ENCODE data around the gene SPON1. TPM values are rescaled to one million over a fixed set of nuclear protein-coding genes. Genes with fewer than 3 reads are reported as not detected.
"Not testable (repeated sequence)": the region's sequence is repeated elsewhere in the genome, so short reads cannot be mapped to it uniquely, and the experiment has no call there.

Gene SPON1
- total RNA-seq, 2 donors from 2014 or later: 4.8 to 7.3 TPM

DNA sequence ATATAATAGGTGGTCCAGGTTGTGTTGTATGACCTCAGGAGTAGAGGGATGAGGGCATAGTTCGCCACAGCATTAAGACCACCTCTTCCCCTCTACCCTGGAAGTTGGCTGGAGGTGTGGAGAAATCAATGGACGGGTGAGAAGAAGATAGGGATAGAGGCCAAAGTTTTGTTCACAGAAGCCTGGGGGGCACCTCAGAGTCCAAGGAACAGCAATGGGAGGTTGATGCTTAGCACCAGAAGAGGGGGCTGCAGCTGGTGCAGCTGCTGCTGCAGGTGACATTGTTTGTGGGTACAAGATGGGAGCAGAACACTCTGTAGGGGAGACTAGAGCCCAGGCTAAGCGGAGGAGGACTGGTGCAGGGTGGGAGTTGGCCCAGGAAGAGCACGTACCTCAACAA, 31.2 kb upstream of the SPON1 start:
- H3K36me3 Mint-ChIP-seq (ENCODE audit: low read depth): peaks cover 2% of the 10 kb centered on the region
- H3K4me1 Mint-ChIP-seq: peaks cover 13% of the 10 kb centered on the region
- DNase-seq (no peak), ATAC-seq (no peak)
- no peak overlapping the region for H3K27ac Mint-ChIP-seq
- H3K4me3 Mint-ChIP-seq: no peak overlapping the region
- H3K27me3 Mint-ChIP-seq: no peaks in the 10 kb centered on the region
- H3K9me3 ChIP-seq (ENCODE audit: control insufficient read depth, low read length, poor library complexity, severe bottlenecking): peaks cover 5% of the 10 kb centered on the region

DNA sequence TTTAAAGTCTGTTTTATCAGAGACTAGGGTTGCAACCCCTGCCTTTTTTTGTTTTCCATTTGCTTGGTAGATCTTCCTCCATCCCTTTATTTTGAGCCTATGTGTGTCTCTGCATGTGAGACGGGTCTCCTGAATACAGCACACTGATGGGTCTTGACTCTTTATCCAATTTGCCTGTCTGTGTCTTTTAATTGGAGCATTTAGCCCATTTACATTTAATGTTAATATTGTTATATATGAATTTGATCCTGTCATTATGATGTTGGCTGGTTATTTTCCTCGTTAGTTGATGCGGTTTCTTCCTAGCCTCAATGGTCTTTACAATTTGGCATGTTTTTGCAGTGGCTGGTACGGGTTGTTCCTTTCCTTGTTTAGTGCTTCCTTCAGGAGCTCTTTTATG, 25.4 kb upstream of the SPON1 start:
- DNase-seq; H3K4me3 Mint-ChIP-seq; H3K27me3 Mint-ChIP-seq; H3K27ac Mint-ChIP-seq; ATAC-seq; H3K9me3 ChIP-seq (ENCODE audit: control insufficient read depth, low read length, poor library complexity, severe bottlenecking); H3K36me3 Mint-ChIP-seq (ENCODE audit: low read depth): not testable (repeated sequence)
- peaks cover 28% of the 10 kb centered on the region for H3K4me1 Mint-ChIP-seq

DNA sequence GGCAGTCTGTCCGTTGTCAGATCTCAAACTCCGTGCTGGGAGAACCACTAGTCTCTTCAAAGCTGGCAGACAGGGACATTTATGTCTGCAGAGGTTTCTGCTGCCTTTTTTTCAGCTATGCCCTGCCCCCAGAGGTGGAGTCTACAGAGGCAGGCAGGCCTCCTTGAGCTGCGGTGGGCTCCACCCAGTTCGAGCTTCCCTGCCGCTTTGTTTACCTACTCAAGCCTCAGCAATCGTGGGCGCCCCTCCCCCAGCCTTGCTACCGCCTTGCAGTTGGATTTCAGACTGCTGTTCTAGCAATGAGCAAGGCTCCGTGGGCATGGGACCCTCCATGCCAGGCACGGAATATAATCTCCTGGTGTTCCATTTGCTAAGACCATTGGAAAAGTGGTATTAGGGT, 23.7 kb upstream of the SPON1 start:
- H3K9me3 ChIP-seq (ENCODE audit: control insufficient read depth, low read length, poor library complexity, severe bottlenecking); H3K36me3 Mint-ChIP-seq (ENCODE audit: low read depth); DNase-seq; H3K27me3 Mint-ChIP-seq; ATAC-seq: not testable (repeated sequence)
- H3K4me1 Mint-ChIP-seq: peaks cover 33% of the 10 kb centered on the region
- H3K4me3 Mint-ChIP-seq: peak overlapping the region; percentile 10
- H3K27ac Mint-ChIP-seq: peak overlapping the region; percentile 93

DNA sequence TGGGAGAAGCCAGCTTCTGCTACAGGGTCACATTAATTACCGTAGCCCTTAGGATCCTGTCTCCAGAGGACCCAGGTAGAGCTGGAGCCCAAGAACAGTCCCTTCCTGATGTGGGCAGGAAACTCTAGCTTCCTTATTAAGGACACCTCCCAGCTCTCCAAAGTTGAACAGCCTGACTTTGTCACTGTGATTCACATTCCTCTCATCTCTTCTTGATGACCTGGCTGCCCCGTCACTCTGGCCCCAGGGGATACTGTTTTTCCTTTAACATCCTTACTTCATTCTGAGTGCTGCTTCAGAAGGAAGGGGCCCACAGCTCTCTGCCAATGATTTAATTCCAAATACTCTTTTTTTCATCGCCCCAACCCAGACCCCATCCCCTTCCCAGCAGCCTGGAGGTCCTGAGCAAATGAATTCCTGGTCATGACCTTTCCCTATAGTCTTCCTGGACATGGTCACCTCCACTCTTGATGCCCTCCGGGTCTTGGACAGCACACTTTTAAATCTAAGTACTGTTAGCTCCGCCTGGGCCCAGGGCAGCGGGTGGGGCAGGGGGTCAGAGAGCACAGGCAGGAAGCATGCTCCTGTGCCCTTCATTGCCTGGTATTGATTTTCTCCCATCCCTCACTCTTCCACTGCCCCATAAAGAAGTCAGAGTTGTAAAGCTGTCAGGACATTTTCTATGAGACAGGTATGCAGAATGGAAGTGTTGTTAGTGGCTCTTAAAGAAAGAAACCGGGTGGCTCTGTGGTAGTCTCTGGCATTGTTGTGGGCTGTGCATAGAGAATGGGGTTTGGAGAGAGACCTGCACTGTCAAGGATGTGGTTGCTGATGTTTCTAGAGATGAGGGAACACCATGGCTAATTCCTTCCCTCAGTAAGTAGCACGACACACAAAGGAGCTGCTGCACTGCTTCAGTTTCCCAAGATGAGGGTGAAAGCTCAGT, 22.3 kb upstream of the SPON1 start:
- peaks cover 33% of the 10 kb centered on the region for H3K4me1 Mint-ChIP-seq
- H3K4me3 Mint-ChIP-seq: peak overlapping the region; percentile 86

DNA sequence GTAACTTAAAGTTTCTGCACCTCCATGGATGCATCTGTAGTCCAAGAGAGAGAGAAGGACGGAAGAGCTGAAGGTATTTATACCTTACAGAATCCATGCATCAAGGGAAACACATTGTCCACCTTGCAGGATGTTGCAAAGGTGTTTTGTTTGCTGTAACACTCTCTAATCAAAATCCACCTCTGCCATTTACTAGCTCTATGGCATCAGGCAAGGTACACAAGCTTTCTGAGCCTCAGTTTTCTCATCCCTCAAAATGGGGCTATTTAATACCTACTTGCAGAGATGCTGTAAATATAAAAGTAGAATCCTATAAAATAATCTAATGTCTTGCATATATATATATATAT, 21.6 kb upstream of the SPON1 start:
- H3K4me1 Mint-ChIP-seq: peaks cover 33% of the 10 kb centered on the region
- no peak for DNase-seq
- ATAC-seq: peak; percentile 29
- H3K4me3 Mint-ChIP-seq: peak overlapping the region; percentile 86
- H3K27ac Mint-ChIP-seq: peak overlapping the region; percentile 93
- no peaks in the 10 kb centered on the region for H3K9me3 ChIP-seq (ENCODE audit: control insufficient read depth, low read length, poor library complexity, severe bottlenecking)
- peaks cover 3% of the 10 kb centered on the region for H3K36me3 Mint-ChIP-seq (ENCODE audit: low read depth)
- no peaks in the 10 kb centered on the region for H3K27me3 Mint-ChIP-seq

More for the DNA sequence above, 22.3 kb upstream of the SPON1 start:
- Mint-ChIP-seq H3K36me3 (ENCODE audit: low read depth) (peaks cover 3% of the 10 kb centered on the region), H3K27ac (peak overlapping the region; percentile 93), H3K27me3 (no peaks in the 10 kb centered on the region)
- no peaks in the 10 kb centered on the region for H3K9me3 ChIP-seq (ENCODE audit: control insufficient read depth, low read length, poor library complexity, severe bottlenecking)
- ATAC-seq: peak; percentile 99
- DNase-seq: peak in 1 of 3 donors; percentile 12

DNA sequence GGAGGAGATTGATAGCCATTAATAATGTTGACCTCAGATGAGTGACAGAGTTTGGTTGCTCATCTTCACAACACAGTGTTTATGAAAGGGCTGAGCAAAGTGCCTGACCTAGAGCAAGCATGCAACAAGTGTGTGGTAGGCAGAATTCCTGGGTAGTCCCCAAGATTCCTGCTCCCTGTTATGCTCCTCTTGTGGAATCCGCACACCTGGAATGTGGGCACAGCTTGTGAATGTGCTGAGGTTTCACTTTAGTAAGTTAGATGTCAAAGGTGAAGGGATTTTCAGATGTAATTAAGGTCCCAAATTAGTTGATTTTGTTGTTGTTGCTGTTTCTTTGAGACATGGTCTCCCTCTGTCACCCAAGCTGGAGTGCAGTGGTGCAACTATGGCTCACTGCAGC, 20.7 kb upstream of the SPON1 start:
- Mint-ChIP-seq H3K4me3 (no peak overlapping the region), H3K36me3 (ENCODE audit: low read depth) (peaks cover 3% of the 10 kb centered on the region), H3K27me3 (no peaks in the 10 kb centered on the region), H3K4me1 (peaks cover 33% of the 10 kb centered on the region), H3K27ac (no peak overlapping the region)
- no peaks in the 10 kb centered on the region for H3K9me3 ChIP-seq (ENCODE audit: control insufficient read depth, low read length, poor library complexity, severe bottlenecking)
- DNase-seq (no peak), ATAC-seq (no peak)

DNA sequence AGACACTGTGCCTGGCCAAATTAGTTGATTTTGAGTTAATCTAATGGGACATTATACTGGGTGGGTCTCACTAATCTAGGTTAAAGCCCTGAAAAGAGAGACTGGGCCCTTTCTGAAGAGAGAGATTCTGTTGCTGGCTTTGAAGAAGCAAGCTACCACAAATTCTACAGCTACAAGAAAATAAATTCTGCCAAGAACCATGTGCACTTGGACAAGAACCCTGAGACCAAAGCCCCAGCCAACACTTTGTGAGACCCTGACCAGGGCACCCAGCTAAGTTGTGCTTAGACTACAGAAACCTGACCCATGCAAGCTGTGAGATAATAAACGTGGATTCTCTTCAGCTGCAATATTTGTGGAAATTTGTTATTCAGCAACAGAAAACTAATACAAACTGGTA, 20.1 kb upstream of the SPON1 start:
- DNase-seq (no peak), ATAC-seq (no peak)
- H3K9me3 ChIP-seq (ENCODE audit: control insufficient read depth, low read length, poor library complexity, severe bottlenecking): no peaks in the 10 kb centered on the region
- H3K27ac Mint-ChIP-seq: no peak overlapping the region
- H3K4me1 Mint-ChIP-seq: peaks cover 33% of the 10 kb centered on the region
- no peak overlapping the region for H3K4me3 Mint-ChIP-seq
- peaks cover 3% of the 10 kb centered on the region for H3K36me3 Mint-ChIP-seq (ENCODE audit: low read depth)
- no peaks in the 10 kb centered on the region for H3K27me3 Mint-ChIP-seq

DNA sequence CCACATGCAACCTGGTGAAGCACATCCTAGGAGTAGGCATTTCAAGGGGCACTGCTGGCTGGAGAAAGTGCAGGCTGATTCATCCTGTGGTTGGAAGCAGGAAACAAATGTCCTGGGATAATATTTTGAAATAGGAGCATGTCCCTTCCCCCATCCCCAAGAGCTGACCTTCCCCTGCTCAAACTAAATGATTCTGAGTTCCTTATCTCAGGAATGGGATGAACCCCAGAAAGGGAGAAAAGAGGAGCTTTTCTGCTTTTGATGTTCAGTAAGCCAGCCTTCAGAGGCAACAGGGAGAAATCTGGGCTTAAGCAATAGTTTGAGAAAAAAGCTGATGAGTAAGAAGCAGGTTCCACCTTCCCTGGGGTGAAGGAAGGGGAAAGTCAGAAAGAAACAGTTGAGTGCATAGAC, 19.5 kb upstream of the SPON1 start:
- ATAC-seq (no peak), DNase-seq (no peak)
- Mint-ChIP-seq H3K27me3 (no peaks in the 10 kb centered on the region), H3K27ac (no peak overlapping the region), H3K36me3 (ENCODE audit: low read depth) (peaks cover 3% of the 10 kb centered on the region), H3K4me3 (peak overlapping the region; percentile 61), H3K4me1 (peaks cover 35% of the 10 kb centered on the region)
- no peaks in the 10 kb centered on the region for H3K9me3 ChIP-seq (ENCODE audit: control insufficient read depth, low read length, poor library complexity, severe bottlenecking)

DNA sequence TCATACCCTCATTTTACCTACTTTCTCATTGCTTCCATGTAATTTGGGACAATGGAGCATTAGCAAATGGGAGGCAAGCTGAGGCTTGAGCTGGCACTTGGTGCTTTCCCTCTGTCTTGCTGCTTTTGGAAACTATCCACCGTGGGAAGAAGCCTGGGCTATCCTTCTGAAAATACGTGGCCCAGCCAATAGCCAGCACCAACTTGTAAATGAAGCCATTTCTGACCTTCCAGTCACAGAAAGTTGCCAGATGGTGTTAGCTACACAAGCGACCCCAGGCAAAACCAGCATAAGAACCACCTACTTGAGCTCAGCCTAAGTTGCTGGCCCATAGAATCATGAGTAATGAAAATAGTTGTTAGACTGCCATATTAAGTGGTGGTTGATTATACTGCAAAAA, 18.5 kb upstream of the SPON1 start:
- Mint-ChIP-seq H3K36me3 (ENCODE audit: low read depth) (peaks cover 3% of the 10 kb centered on the region), H3K27me3 (no peaks in the 10 kb centered on the region), H3K4me3 (no peak overlapping the region), H3K27ac (no peak overlapping the region), H3K4me1 (peaks cover 37% of the 10 kb centered on the region)
- DNase-seq (no peak), ATAC-seq (no peak)
- no peaks in the 10 kb centered on the region for H3K9me3 ChIP-seq (ENCODE audit: control insufficient read depth, low read length, poor library complexity, severe bottlenecking)

DNA sequence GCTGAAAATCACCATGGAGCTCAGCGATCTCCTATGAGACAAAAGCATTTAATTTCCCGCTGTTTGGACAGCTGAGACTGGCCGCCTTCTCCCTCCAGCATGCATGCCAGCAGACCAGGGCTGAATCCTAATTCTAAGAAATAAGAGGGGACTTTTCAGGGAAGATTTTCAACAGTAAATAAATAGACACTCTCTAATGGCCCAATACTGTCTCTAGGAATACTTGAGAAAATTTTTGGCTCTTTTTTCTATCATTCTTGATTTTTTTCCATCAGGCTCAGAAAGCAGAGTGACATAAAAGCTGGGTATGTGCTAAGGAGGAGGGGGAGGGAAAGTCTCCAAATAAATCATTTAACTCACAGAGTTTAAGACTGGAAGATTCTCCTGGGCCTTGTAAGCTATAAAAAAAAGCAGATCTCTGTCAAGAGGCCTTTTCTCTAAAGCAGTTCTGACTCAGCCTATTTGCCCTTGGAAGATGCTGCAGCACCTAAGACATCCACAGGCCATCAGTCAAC, 17.6 kb upstream of the SPON1 start:
- Mint-ChIP-seq H3K4me1 (peaks cover 30% of the 10 kb centered on the region), H3K36me3 (ENCODE audit: low read depth) (peaks cover 3% of the 10 kb centered on the region), H3K27me3 (peaks cover 5% of the 10 kb centered on the region), H3K27ac (no peak overlapping the region), H3K4me3 (no peak overlapping the region)
- ATAC-seq (no peak), DNase-seq (no peak)
- H3K9me3 ChIP-seq (ENCODE audit: control insufficient read depth, low read length, poor library complexity, severe bottlenecking): no peaks in the 10 kb centered on the region

DNA sequence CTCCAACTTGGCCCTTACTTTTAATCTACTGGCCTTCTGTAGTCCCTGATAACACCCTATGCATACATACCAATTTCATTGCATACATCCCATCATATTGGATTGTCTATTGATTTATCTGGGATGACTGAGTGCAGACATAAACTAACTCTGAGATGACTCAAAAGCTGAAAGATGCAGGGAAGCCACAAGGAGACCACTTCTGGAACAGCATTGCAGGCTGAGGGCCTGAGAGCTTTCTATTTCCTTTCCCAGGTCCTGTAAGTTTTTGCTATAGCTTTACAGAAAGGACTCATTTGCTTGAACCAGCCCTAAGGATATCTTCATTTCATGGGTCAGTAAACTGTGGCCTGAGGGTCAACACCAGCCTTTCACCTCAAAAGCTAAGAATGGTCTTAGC, 15.1 kb upstream of the SPON1 start:
- Mint-ChIP-seq H3K4me1 (peaks cover 14% of the 10 kb centered on the region), H3K27ac (no peak overlapping the region), H3K27me3 (peaks cover 5% of the 10 kb centered on the region), H3K4me3 (no peak overlapping the region), H3K36me3 (ENCODE audit: low read depth) (peaks cover 3% of the 10 kb centered on the region)
- DNase-seq (no peak), ATAC-seq (no peak)
- H3K9me3 ChIP-seq (ENCODE audit: control insufficient read depth, low read length, poor library complexity, severe bottlenecking): no peaks in the 10 kb centered on the region

DNA sequence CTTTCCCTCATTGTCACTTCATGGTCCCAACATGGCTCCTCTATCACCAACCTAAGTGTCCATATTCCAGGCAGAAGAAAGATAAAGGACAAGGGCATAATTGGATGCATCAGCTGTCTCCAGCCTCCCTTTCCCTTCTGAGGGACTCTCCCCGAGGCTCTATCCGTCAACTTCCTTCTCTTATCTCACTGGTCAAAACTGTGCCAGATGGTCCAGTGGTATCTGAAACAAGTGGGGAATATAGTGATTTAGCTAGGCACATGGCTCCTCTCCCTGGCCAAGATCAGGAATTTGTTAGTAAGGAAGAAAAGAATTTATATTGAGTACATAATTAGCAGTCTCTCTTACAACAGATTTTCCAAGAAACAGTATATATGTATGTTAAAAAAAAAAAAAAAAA, 12.6 kb upstream of the SPON1 start:
- Mint-ChIP-seq H3K27ac (no peak overlapping the region), H3K36me3 (ENCODE audit: low read depth) (no peaks in the 10 kb centered on the region), H3K27me3 (peaks cover 14% of the 10 kb centered on the region), H3K4me1 (peaks cover 9% of the 10 kb centered on the region), H3K4me3 (no peak overlapping the region)
- H3K9me3 ChIP-seq (ENCODE audit: control insufficient read depth, low read length, poor library complexity, severe bottlenecking): no peaks in the 10 kb centered on the region
- DNase-seq (no peak), ATAC-seq (no peak)

DNA sequence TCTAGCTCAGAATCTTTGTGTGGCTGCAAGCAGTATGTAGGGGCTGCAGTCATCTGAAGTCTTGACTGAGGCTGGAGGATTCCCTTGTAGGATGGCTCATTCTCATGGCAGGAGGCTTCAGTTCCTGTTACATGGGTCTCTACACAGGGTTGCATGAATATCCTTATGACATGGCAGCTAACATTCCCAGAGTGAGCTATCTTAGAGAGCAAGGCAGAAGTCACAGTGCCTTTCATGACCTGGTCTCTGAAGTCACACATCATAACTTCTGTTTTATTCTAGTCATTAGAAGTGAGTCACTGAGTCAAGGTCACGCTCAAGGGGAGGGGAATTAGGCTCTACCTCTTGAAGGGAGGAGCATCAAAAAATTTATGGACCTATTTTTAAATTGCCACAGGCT, 10.3 kb upstream of the SPON1 start:
- no peak for ATAC-seq
- Mint-ChIP-seq H3K4me1 (peaks cover 9% of the 10 kb centered on the region), H3K27me3 (peaks cover 14% of the 10 kb centered on the region)

DNA sequence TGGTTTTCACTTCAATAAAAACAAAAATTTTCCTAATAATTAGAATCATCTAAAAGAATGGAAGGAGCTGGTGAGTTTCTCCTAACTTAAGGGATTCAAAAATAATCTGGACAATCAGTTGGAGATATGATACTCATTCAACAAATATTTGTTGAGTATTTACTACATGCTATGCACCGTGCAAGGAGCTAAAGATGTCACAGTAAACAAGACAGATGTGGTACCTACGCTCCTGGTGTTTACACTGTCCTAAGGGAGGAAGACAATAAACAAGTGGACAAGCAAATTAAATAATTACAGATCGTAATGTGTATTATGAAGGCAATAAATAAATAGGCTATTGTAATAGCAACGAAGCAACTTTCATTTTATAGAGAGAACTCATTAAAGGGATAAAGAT, 9.9 kb upstream of the SPON1 start:
- no peak for ATAC-seq
- H3K36me3 Mint-ChIP-seq (ENCODE audit: low read depth): no peaks in the 10 kb centered on the region
- no peak overlapping the region for H3K27ac Mint-ChIP-seq
- no peak for DNase-seq
- H3K27me3 Mint-ChIP-seq: peaks cover 14% of the 10 kb centered on the region
- peaks cover 9% of the 10 kb centered on the region for H3K4me1 Mint-ChIP-seq
- no peaks in the 10 kb centered on the region for H3K9me3 ChIP-seq (ENCODE audit: control insufficient read depth, low read length, poor library complexity, severe bottlenecking)
- no peak overlapping the region for H3K4me3 Mint-ChIP-seq

More for the DNA sequence above, 10.3 kb upstream of the SPON1 start:
- H3K9me3 ChIP-seq (ENCODE audit: control insufficient read depth, low read length, poor library complexity, severe bottlenecking): no peaks in the 10 kb centered on the region
- Mint-ChIP-seq H3K36me3 (ENCODE audit: low read depth) (no peaks in the 10 kb centered on the region), H3K4me3 (no peak overlapping the region), H3K27ac (no peak overlapping the region)
- DNase-seq: no peak
